Suprapubic skin (tissue), 4 donors: ENCODE data around the gene C19orf25. TPM values are rescaled to one million over a fixed set of nuclear protein-coding genes. Genes with fewer than 3 reads are reported as not detected.

Source experiments
- DNase-seq, 2 donors: peaks; one replicate each; pipeline ENCODE4 v3.0.0-alpha.2; 2019; ENCODE audit warnings: low spot score in 2 of 2
- H3K27ac ChIP-seq: fragments of 200-600 bp; sonication (generic); one replicate; pipeline ENCODE4 v1.5.1; 2019
- H3K27me3 ChIP-seq: fragments of 200-600 bp; sonication (generic); one replicate; pipeline ENCODE4 v1.5.1; 2019
- H3K36me3 ChIP-seq: fragments of 200-600 bp; sonication (generic); one replicate; pipeline ENCODE4 v1.5.1; 2019
- H3K4me1 ChIP-seq: fragments of 200-600 bp; sonication (generic); one replicate; pipeline ENCODE4 v1.5.1; 2019
- H3K4me3 ChIP-seq: fragments of 200-600 bp; sonication (generic); one replicate; pipeline ENCODE4 v1.5.1; 2019; ENCODE audit warnings: mild to moderate bottlenecking
- H3K9me3 ChIP-seq: fragments of 200-600 bp; sonication (generic); one replicate; pipeline ENCODE4 v1.5.1; 2019
- EP300 ChIP-seq: sonication (generic); formaldehyde crosslinking; IDR thresholded peaks from one replicate; pipeline ENCODE4 v1.6.1; 2017; ENCODE audit warnings: antibody characterized with exemption
- POLR2A ChIP-seq, 2 donors: fragments of 450-650 bp; IDR thresholded peaks; one replicate each; pipeline ENCODE4 v1.6.1; 2017; ENCODE audit warnings: antibody characterized with exemption in 2 of 2, mild to moderate bottlenecking in 2 of 2, moderate library complexity in 2 of 2
- POLR2AphosphoS5 ChIP-seq, 3 donors: sonication (generic); formaldehyde crosslinking; IDR thresholded peaks; one replicate each; pipeline ENCODE4 v1.6.1; 2017; ENCODE audit warnings: antibody characterized with exemption in 3 of 3
- WGBS: methylation state at CpG from one replicate; pipeline ENCODE4 v1.1.5; 2018; 5-methylcytosine and 5-hydroxymethylcytosine counted together
- total RNA-seq, 4 donors: library from RNA; depleted of rRNA; stranded (reverse); fragments of >200 nt; gene quantifications; one replicate each; pipeline ENCODE4 v1.1.0, GENCODE V29; 2016
- TF ChIP-seq, protein P1 (sequence below), 2 donors: fragments of 200-600 bp in 1 of 2; fragments of 450-650 bp in 1 of 2; sonication (generic) in 1 of 2; IDR thresholded peaks; one replicate each; pipeline ENCODE4 v1.5.1; 2016 to 2019; ENCODE audit warnings: antibody characterized with exemption in 2 of 2, mild to moderate bottlenecking in 1 of 2, moderate library complexity in 1 of 2

C19orf25 gene
- total RNA-seq, 4 donors from 2014 or later = 25.1 to 41.2 (median 36.4) TPM

DNA sequence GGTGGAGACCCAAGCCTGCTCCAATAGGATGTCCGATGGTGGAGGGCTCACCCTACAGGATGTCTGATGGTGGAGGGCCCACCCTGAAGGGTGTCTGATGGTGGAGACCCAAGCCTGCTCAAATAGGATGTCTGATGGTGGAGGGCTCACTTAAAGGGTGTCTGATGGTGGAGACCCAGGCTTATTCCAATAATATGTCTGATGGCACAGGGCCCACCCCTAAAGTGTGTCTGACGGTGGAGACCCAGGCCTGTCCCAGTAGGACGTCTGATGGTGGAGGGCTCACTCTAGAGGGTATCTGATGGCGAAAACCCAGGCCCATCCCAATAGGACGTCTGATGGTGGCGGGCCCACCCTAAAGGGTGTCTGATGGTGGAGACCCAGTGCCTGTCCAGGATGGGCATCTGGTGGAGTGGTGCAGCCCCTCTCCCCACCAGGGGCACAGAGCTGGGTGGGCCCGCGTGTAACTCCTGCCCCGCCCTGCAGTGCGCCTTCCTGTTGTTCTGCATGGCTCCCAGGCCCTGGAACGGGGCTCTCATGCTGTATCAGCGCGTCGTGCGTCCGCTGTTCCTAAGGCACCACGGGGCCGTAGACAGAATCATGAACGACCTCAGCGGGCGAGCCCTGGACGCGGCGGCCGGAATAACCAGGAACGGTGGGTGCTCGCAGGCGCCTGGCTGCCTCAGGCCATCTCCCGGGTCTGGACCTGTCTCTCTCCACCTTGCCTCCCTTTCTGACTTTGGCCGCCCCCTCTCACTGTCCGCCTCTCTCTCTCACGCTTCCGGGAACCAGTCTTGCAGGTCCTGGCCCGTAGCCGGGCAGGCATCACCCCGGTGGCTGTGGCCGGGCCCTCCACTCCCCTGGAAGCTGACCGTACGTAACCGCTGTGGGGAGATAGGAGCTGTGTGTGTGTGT is 17.0 kb upstream of the C19orf25 start:
- H3K4me1 ChIP-seq = peaks cover 24% of the 10 kb centered on the region
- 61% methylated on average over 39 of the region's 40 CpGs for WGBS
- no peak overlapping the region for H3K27ac ChIP-seq
- peak overlapping the region; percentile 20 for H3K4me3 ChIP-seq
- no peak for DNase-seq
- TF ChIP-seq POLR2AphosphoS5 (IDR thresholded peaks at IDR 0.05) (no peak), EP300 (no peak)
- TF ChIP-seq, protein P1, sequence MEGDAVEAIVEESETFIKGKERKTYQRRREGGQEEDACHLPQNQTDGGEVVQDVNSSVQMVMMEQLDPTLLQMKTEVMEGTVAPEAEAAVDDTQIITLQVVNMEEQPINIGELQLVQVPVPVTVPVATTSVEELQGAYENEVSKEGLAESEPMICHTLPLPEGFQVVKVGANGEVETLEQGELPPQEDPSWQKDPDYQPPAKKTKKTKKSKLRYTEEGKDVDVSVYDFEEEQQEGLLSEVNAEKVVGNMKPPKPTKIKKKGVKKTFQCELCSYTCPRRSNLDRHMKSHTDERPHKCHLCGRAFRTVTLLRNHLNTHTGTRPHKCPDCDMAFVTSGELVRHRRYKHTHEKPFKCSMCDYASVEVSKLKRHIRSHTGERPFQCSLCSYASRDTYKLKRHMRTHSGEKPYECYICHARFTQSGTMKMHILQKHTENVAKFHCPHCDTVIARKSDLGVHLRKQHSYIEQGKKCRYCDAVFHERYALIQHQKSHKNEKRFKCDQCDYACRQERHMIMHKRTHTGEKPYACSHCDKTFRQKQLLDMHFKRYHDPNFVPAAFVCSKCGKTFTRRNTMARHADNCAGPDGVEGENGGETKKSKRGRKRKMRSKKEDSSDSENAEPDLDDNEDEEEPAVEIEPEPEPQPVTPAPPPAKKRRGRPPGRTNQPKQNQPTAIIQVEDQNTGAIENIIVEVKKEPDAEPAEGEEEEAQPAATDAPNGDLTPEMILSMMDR (IDR thresholded peaks at IDR 0.05) = no peak
- peaks cover 16% of the 10 kb centered on the region for H3K27me3 ChIP-seq
- no peaks in the 10 kb centered on the region for H3K9me3 ChIP-seq
- no peaks in the 10 kb centered on the region for H3K36me3 ChIP-seq

DNA sequence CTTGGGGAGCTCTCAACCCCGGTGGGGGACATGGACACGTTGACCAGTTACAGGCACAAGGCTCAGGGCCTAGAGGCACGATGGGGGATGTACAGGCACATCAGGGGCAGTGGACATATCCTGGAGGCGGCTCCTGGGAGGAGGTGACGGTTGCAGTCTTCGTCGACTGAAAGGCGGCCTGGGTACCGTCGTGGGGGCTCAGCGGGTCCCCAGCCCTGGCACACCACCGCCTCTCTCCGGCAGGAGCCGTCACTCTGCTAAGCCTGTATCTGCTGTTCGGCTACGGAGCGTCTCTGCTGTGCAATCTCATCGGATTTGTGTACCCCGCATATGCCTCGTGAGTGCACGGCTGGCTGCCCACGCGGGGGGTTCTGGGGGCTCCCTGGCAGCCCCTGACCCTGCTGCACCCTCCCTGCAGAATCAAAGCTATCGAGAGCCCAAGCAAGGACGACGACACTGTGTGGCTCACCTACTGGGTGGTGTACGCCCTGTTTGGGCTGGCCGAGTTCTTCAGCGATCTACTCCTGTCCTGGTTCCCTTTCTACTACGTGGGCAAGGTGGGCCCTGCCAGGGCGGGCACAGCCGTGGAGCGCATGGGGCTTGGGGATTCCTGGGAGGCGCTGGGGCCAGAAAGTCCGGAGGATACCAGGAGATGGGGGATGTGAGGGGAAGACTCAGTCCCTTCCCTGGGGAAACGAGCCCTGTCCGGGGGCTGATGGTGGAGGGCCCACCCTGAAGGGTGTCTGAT is 16.2 kb upstream of the C19orf25 start:
- H3K9me3 ChIP-seq = no peaks in the 10 kb centered on the region
- DNase-seq = no peak
- no peak overlapping the region for H3K4me3 ChIP-seq
- peaks cover 16% of the 10 kb centered on the region for H3K27me3 ChIP-seq
- no peaks in the 10 kb centered on the region for H3K36me3 ChIP-seq
- TF ChIP-seq, protein P1 (IDR thresholded peaks at IDR 0.05) = no peak
- TF ChIP-seq POLR2AphosphoS5 (IDR thresholded peaks at IDR 0.05) (no peak), POLR2A (IDR thresholded peaks at IDR 0.05) (no peak), EP300 (no peak)
- H3K4me1 ChIP-seq = peaks cover 25% of the 10 kb centered on the region
- 86% methylated on average over 32 of the region's 37 CpGs for WGBS
- no peak overlapping the region for H3K27ac ChIP-seq

DNA sequence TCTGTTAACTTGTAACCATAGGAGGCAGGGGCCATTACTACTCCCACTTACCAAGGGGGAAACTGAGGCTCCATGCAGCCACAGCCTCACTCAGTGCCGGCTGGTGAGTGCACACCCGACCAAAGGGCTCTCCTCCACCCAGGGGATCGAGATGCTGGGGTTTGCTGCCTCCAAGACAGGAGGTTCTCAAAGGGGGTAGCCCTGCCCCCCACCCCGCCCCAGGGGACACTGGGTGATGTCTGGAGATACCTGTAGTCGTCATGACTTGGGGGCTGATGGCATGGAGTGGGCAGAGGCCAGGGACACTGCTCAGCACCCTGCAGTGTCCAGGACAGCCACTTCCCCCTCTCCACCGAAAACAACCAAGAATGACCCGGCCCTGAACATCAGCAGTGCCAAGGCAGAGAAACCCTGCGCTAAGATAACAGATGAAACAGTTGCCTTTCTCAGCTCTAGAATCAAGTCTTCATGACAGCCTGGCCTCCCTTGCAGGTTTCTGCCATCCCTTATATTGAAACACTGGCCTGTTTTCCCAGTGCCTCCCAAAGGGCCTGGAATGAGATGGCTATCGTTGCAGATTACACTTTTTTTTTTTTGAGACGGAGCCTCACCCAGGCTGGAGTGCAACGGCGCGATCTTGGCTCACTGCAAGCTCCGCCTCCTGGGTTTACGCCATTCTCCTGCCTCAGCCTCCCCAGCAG is 15.2 kb upstream of the C19orf25 start:
- H3K36me3 ChIP-seq = no peaks in the 10 kb centered on the region
- no peak overlapping the region for H3K4me3 ChIP-seq
- H3K27me3 ChIP-seq = peaks cover 16% of the 10 kb centered on the region
- H3K27ac ChIP-seq = no peak overlapping the region
- H3K4me1 ChIP-seq = peaks cover 33% of the 10 kb centered on the region
- 73% methylated on average over 10 of the region's 15 CpGs for WGBS
- DNase-seq = peak in 1 of 2 donors; percentile 60
- no peaks in the 10 kb centered on the region for H3K9me3 ChIP-seq
- TF ChIP-seq POLR2A (IDR thresholded peaks at IDR 0.05) (no peak), POLR2AphosphoS5 (IDR thresholded peaks at IDR 0.05) (no peak), EP300 (no peak)
- TF ChIP-seq, protein P1 (IDR thresholded peaks at IDR 0.05) = no peak

DNA sequence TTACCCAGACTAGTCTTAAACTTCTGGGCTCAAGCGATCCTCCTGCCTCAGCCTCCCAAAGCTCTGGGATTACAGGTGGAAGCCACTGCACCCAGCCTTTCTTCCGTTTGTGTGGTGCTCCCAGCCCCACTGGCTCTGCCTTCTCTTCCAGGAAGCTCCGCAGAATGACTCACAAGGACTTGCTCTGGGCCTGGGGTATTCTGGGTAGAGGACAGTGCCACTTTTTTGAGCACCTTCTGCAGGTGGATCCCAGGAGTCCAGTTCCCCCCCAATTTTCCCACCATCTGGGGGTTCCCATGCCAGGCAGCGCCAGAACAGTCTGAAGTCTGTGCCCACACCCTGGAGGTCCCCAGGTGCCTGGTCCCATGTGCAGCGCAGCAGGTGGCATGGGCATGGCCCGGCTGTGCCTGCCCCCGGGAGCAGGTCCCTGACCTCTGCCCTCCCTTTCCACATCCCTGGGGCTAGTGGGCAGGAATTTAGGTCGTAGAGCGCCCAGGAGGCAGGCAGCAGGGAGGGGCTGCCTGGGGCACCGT is 13.5 kb upstream of the C19orf25 start:
- DNase-seq = peak in 1 of 2 donors; percentile 74
- Histone ChIP-seq H3K9me3 (no peaks in the 10 kb centered on the region), H3K36me3 (no peaks in the 10 kb centered on the region), H3K27me3 (peaks cover 12% of the 10 kb centered on the region), H3K4me1 (peaks cover 33% of the 10 kb centered on the region), H3K4me3 (no peak overlapping the region), H3K27ac (no peak overlapping the region)
- TF ChIP-seq POLR2A (IDR thresholded peaks at IDR 0.05) (no peak), POLR2AphosphoS5 (IDR thresholded peaks at IDR 0.05) (no peak), EP300 (no peak)
- TF ChIP-seq, protein P1 (IDR thresholded peaks at IDR 0.05) = no peak
- WGBS = 78% methylated on average over 9 of the region's 10 CpGs
